ENCODE data around the gene PRDM11. TPM values are rescaled to one million over a fixed set of nuclear protein-coding genes. Genes with fewer than 3 reads are reported as not detected.

Gene PRDM11
- total RNA-seq, 1 donor from 2014 or later: 21.6 TPM

- intact Hi-C loops (cut with DNase I): no loop called here
- no peak for ATAC-seq
- no peak for DNase-seq (ENCODE audit: low spot score)
Observed at GRCh38 chr11:45218705-45219104, 72.3 kb downstream of the PRDM11 start.

- intact Hi-C loops (cut with DNase I): no loop called here
- DNase-seq (ENCODE audit: low spot score) (no peak), ATAC-seq (no peak)
Observed at GRCh38 chr11:45219411-45219810, 73.0 kb downstream of the PRDM11 start.

GRCh38 chr11:45223496-45223895, 77.1 kb downstream of the PRDM11 start:
- no peak for ATAC-seq
- DNase-seq (ENCODE audit: low spot score): no peak
- intact Hi-C loops (cut with DNase I): no loop called here

- no peak for DNase-seq (ENCODE audit: low spot score)
- intact Hi-C loops (cut with DNase I): no loop called here
- no peak for ATAC-seq
Observed at GRCh38 chr11:45224766-45225165, 78.3 kb downstream of the PRDM11 start.

GRCh38 chr11:45225277-45225676, 78.8 kb downstream of the PRDM11 start:
- intact Hi-C loops (cut with DNase I): no loop called here
- no peak for ATAC-seq
- DNase-seq (ENCODE audit: low spot score): no peak

GRCh38 chr11:45225961-45226871, 79.8 kb downstream of the PRDM11 start:
- intact Hi-C loops (cut with DNase I): no loop called here
- ATAC-seq (no peak), DNase-seq (ENCODE audit: low spot score) (no peak)

GRCh38 chr11:45226901-45227300, 80.5 kb downstream of the PRDM11 start:
- intact Hi-C loops (cut with DNase I): no loop called here
- ATAC-seq (no peak), DNase-seq (ENCODE audit: low spot score) (no peak)

GRCh38 chr11:45227836-45228235, 81.4 kb downstream of the PRDM11 start:
- intact Hi-C loops (cut with DNase I): no loop called here

GRCh38 chr11:45229401-45230020, 83.1 kb downstream of the PRDM11 start:
- DNase-seq (ENCODE audit: low spot score) (no peak), ATAC-seq (no peak)
- intact Hi-C loops (cut with DNase I): no loop called here

More at GRCh38 chr11:45227836-45228235, 81.4 kb downstream of the PRDM11 start:
- ATAC-seq (no peak), DNase-seq (ENCODE audit: low spot score) (no peak)

- intact Hi-C loops (cut with DNase I): no loop called here
- ATAC-seq (no peak), DNase-seq (ENCODE audit: low spot score) (no peak)
Observed at GRCh38 chr11:45232341-45233080, 86.1 kb downstream of the PRDM11 start.

- DNase-seq (ENCODE audit: low spot score) (peak; percentile 79), ATAC-seq (peak; percentile 78)
- intact Hi-C loops (cut with DNase I): no loop called here
Observed at GRCh38 chr11:45233121-45233803, 86.8 kb downstream of the PRDM11 start.

GRCh38 chr11:45233804-45234170, 87.3 kb downstream of the PRDM11 start:
- DNase-seq (ENCODE audit: low spot score): no peak
- peak; percentile 24 for ATAC-seq
- intact Hi-C loops (cut with DNase I): no loop called here

- ATAC-seq (no peak), DNase-seq (ENCODE audit: low spot score) (no peak)
- intact Hi-C loops (cut with DNase I): no loop called here
Observed at GRCh38 chr11:45234306-45235006, 88.0 kb downstream of the PRDM11 start.

GRCh38 chr11:45237711-45238315, 91.4 kb downstream of the PRDM11 start:
- intact Hi-C loops (cut with DNase I): no loop called here
- no peak for DNase-seq (ENCODE audit: low spot score)
- no peak for ATAC-seq

- ATAC-seq (no peak), DNase-seq (ENCODE audit: low spot score) (no peak)
- intact Hi-C loops (cut with DNase I): no loop called here
Observed at GRCh38 chr11:45238724-45239123, 92.3 kb downstream of the PRDM11 start.

- ATAC-seq: no peak
- intact Hi-C loops (cut with DNase I): no loop called here
- DNase-seq (ENCODE audit: low spot score): no peak
Observed at GRCh38 chr11:45239733-45240132, 93.3 kb downstream of the PRDM11 start.

GRCh38 chr11:45243967-45244366, 97.5 kb downstream of the PRDM11 start:
- ATAC-seq (no peak), DNase-seq (ENCODE audit: low spot score) (no peak)
- intact Hi-C loops (cut with DNase I): no loop called here

All from sciatic nerve (tissue), 2 donors.